Germinal center (tissue), 1 donor: Measurements from ENCODE around the gene MAPK10.
"Not testable (repeated sequence)": the region's sequence is repeated elsewhere in the genome, so short reads cannot be mapped to it uniquely, and the experiment has no call there.

Experiments used
- DNase-seq: peaks from one replicate; pipeline ENCODE4 v3.0.0; 2012; ENCODE audit warnings: mixed read lengths, low spot score

MAPK10 gene

GRCh38 chr4:86184901-86185285 lies 175.0 kb downstream of the MAPK10 start:
- DNase-seq, result no peak

GRCh38 chr4:86184216-86184900 lies 175.5 kb downstream of the MAPK10 start:
- no peak for DNase-seq

- DNase-seq, result no peak
Observed at GRCh38 chr4:86181585-86181984, 178.3 kb downstream of the MAPK10 start.

- no peak for DNase-seq
Observed at GRCh38 chr4:86178211-86178610, 181.6 kb downstream of the MAPK10 start.

- no peak for DNase-seq
Observed at GRCh38 chr4:86174506-86174905, 185.3 kb downstream of the MAPK10 start.

GRCh38 chr4:86168335-86168734 lies 191.5 kb downstream of the MAPK10 start:
- not testable (repeated sequence) for DNase-seq

GRCh38 chr4:86160426-86160825 lies 199.4 kb downstream of the MAPK10 start:
- DNase-seq, result no peak

- no peak for DNase-seq
Observed at GRCh38 chr4:86159216-86159615, 200.6 kb downstream of the MAPK10 start.

GRCh38 chr4:86156531-86156930 lies 203.3 kb downstream of the MAPK10 start:
- DNase-seq, result no peak

- DNase-seq, result no peak
Observed at GRCh38 chr4:86155766-86156165, 204.1 kb downstream of the MAPK10 start.

GRCh38 chr4:86152454-86152853 lies 207.4 kb downstream of the MAPK10 start:
- DNase-seq, result no peak

GRCh38 chr4:86151196-86151595 lies 208.7 kb downstream of the MAPK10 start:
- no peak for DNase-seq

- no peak for DNase-seq
Observed at GRCh38 chr4:86141161-86141560, 218.7 kb downstream of the MAPK10 start.

- DNase-seq, result no peak
Observed at GRCh38 chr4:86132468-86132867, 227.4 kb downstream of the MAPK10 start.

- no peak for DNase-seq
Observed at GRCh38 chr4:86131456-86131855, 228.4 kb downstream of the MAPK10 start.

- DNase-seq, result no peak
Observed at GRCh38 chr4:86130160-86130933, 229.5 kb downstream of the MAPK10 start.

- DNase-seq, result no peak
Observed at GRCh38 chr4:86129546-86129945, 230.3 kb downstream of the MAPK10 start.

- no peak for DNase-seq
Observed at GRCh38 chr4:86122404-86122803, 237.4 kb downstream of the MAPK10 start.

- DNase-seq, result no peak
Observed at GRCh38 chr4:86118711-86119110, 241.1 kb downstream of the MAPK10 start.

GRCh38 chr4:86117705-86118302 lies 242.0 kb downstream of the MAPK10 start:
- DNase-seq, result no peak

- no peak for DNase-seq
Observed at GRCh38 chr4:86114563-86114962, 245.3 kb downstream of the MAPK10 start.

- no peak for DNase-seq
Observed at GRCh38 chr4:86108834-86109233, 251.0 kb downstream of the MAPK10 start.

- DNase-seq, result no peak
Observed at GRCh38 chr4:86108137-86108536, 251.7 kb downstream of the MAPK10 start.
